WI38 (cell line): ENCODE measurements around the gene TXNDC12.

Experiments
- H3K4me3 ChIP-seq: 2 replicates; pipeline ENCODE4 v1.5.1; 2011; ENCODE audit warnings: low read depth, mild to moderate bottlenecking, control low read depth, low read length
- TF ChIP-seq, protein P1 (sequence below): IDR thresholded peaks from 2 replicates; pipeline ENCODE4 v1.5.1; 2012; ENCODE audit warnings: low read depth, mild to moderate bottlenecking, control low read depth, low read length

The TXNDC12 gene

DNA sequence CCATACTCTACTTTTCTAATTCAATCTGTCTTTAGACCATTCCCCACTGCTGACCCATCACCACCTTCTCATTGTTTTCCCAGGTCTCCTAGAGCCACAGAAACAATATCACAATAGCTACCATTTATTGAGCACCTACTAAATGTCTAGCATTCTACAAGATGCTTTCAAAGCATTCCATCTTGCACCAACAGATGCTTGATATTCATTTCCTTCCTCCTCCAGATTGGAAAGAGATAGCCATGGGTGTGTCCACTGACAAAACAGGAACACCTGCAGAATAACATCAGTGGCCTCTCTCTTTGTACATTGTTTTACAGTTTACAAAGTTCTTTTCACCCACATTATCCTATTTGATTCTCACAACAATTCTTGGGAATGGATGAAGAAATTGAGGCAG lies 66.7 kb downstream of the TXNDC12 start:
- TF ChIP-seq, protein P1, sequence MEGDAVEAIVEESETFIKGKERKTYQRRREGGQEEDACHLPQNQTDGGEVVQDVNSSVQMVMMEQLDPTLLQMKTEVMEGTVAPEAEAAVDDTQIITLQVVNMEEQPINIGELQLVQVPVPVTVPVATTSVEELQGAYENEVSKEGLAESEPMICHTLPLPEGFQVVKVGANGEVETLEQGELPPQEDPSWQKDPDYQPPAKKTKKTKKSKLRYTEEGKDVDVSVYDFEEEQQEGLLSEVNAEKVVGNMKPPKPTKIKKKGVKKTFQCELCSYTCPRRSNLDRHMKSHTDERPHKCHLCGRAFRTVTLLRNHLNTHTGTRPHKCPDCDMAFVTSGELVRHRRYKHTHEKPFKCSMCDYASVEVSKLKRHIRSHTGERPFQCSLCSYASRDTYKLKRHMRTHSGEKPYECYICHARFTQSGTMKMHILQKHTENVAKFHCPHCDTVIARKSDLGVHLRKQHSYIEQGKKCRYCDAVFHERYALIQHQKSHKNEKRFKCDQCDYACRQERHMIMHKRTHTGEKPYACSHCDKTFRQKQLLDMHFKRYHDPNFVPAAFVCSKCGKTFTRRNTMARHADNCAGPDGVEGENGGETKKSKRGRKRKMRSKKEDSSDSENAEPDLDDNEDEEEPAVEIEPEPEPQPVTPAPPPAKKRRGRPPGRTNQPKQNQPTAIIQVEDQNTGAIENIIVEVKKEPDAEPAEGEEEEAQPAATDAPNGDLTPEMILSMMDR: no peak
- H3K4me3 ChIP-seq: no peak overlapping the region

DNA sequence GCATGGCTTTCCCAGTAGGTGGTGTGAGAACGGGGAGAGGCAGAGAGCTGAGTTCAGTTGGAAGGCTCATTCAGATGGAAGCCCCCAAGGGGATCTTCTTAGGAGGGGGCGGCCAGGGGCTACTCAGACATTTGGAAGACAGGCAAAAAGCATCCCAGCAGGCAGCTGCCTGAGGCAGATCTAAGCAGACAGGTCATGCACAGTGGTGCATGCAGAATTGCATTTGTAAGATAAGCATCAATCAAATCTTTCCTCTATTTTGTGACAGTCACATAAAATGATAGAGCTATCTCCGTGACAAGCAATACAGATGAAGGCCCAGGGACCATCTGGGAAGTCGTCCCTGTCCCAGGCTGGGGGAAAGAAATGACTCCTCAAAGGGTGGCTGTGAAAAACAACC lies 68.3 kb downstream of the TXNDC12 start:
- H3K4me3 ChIP-seq: no peak overlapping the region
- TF ChIP-seq, protein P1: no peak

DNA sequence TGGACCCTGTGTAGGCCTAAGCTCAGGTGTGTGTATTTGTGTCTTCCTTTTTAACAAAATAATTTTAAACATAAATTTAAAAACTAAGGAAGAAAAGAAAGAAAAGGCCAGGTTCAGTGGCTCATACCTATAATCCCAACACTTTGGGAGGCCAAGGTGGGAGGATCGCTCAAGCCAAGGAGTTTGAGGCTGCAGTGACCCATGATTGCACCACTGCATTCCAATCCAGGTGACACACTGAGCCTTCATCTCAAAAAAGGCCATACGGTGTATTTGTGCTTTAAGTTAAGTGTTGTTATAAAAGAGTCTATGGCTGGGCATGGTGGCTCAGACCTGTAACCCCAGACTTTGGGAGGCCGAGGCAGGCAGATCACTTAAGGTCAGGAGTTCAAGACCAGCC lies 72.8 kb downstream of the TXNDC12 start:
- TF ChIP-seq, protein P1: no peak
- no peak overlapping the region for H3K4me3 ChIP-seq

DNA sequence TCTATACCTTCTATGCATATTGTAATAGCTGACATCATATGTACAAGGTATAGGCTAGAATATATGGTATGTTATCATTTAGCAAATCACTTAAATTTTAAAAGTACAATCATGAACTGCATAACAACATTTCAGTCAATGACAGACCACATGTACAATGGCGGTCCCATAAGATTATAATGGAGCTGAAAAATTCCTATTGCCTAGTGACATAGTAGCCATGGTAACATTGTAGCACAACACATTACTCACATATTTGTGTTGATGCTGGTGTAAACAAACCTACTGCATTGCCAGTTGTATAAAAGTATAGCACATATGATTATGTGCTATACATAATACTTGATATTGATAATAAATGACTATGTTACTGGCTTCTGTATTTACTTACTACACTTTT lies 73.4 kb downstream of the TXNDC12 start:
- no peak overlapping the region for H3K4me3 ChIP-seq
- TF ChIP-seq, protein P1: no peak

DNA sequence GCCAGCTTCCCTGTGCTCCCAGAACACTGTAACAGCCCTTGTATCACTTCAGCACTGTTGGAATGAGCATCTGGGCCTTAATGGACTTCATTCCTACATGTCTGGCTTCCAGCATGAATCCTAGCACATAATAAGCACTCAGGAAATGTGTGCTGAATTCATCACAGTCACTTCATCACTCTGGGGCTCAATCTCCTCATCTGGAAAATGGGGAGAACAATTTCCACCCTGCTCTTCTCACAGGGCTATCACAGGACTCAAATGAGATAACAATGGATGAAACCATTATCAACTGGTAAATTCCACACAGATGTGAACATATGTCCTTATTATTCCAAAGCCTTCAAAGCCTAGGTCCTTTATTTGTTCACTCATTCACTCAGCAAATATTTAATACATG lies 76.9 kb downstream of the TXNDC12 start:
- H3K4me3 ChIP-seq: no peak overlapping the region
- TF ChIP-seq, protein P1: no peak

DNA sequence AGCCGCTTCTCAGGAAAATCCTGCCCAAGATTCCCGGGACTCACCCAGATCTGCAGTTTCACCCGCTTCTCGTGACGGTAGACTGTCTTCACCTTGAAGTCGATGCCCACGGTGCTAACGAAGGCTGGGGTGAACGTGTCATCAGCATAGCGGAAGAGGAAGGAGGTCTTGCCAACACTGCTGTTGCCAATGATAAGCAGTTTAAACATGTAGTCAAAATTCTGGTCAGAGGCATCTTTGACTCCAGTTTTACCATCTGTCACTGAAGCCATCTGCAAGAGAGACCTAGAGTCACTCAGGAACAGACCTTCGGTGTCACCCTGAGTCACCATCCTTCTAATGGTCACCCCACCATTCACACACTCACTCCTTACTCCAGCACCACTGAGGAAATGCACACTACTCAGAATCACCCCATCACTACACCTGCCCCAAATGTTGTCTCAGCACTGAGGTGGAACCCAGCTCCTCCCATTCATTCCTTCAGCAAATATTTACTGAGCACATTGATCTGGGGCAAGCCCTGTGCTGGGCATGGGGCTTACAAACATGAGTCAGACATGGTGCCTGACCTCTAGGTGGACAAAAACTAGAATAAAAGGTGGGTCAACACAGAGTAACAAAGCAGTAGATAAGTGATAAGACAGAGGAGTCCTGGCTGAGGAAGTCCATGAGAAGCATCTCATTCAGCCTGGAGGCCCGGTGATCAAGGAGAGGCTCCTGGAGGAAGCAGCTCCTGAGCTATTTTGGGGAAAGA lies 78.0 kb downstream of the TXNDC12 start:
- TF ChIP-seq, protein P1: no peak
- no peak overlapping the region for H3K4me3 ChIP-seq

DNA sequence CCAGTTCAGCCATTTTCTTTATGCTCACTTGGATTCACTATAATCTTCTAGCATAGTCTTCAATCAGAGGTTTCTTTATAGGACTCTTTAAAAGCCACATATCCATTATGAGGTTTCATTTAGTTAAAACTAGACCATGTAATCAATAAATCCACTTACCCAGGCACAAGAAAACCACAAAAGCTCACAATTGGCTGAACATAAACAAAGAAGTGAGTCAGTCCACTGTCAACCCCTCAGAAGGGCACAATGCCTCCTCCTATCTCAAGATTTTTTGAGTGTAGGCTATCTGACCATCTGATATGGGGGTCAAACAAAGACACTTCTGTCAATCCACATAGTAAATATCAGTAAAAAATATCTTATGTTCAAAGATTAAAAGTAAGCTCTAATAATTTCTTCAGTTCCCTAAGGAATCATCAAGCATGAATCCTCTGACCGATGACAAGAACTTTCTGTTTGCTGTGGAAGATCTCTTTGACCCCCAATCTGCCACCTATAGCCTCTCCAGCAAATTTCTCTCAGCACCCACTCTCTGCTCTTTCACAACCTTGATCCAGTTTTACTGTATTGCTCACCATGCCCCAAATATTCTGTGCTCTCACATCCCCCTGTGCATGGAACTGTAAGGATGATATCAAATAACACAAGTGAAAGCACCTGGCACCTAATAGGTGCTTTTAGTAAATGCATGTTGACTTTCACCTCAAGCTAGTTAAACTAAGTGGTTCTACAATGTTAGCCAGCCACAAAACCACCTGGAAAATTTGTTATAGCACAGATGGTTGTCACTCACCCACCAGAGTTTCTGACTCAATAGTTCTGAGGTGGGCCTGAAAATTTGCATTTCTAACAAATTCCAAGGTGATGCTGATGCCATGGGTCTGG lies 81.2 kb downstream of the TXNDC12 start:
- TF ChIP-seq, protein P1: no peak
- H3K4me3 ChIP-seq: no peak overlapping the region
